ENCODE data around the gene ARHGEF6. TPM values are rescaled to one million over a fixed set of nuclear protein-coding genes. Genes with fewer than 3 reads are reported as not detected.

ARHGEF6 gene
- total and polyA plus RNA-seq, 12 donors: 9.1 to 37.9 (median 25.0) TPM

DNA sequence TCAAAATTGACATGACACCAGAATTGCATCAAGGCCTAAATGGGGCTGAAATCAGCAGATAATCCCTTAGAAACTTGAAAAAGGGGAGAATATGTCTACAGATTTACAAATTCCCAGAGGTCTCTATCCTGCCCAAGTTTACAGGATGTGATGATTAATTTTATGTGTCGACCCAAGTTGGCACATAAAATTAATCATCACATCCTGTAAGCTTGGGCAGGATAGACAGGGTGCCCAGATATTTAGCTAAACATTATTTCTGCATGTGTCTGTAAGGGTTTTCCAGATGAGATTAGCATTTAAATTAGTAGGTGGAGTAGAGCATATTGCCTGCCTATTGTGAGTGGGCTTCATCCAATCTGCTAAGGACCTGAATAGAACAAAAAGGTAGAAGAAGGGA, 52.3 kb downstream of the ARHGEF6 start:
- Histone ChIP-seq H3K27me3 (no peaks in the 10 kb centered on the region), H3K27ac (no peak overlapping the region), H3K9me3 (replicated peaks in 1 of 3) (no peaks in the 10 kb centered on the region), H3K4me3 (no peak overlapping the region), H3K4me1 (replicated peaks in 1 of 2) (no peaks in the 10 kb centered on the region), H3K36me3 (replicated peaks in 1 of 2) (no peaks in the 10 kb centered on the region)
- intact Hi-C loops (cut with DNase I): no loop called here
- WGBS, 4 donors: 33 to 58% (median 54%) methylated on average over 1 of the region's 1 CpG
- DNase-seq: no peak
- TF ChIP-seq POLR2A (IDR thresholded peaks at IDR 0.05) (no peak), CTCF (IDR thresholded peaks at IDR 0.05) (no peak)

DNA sequence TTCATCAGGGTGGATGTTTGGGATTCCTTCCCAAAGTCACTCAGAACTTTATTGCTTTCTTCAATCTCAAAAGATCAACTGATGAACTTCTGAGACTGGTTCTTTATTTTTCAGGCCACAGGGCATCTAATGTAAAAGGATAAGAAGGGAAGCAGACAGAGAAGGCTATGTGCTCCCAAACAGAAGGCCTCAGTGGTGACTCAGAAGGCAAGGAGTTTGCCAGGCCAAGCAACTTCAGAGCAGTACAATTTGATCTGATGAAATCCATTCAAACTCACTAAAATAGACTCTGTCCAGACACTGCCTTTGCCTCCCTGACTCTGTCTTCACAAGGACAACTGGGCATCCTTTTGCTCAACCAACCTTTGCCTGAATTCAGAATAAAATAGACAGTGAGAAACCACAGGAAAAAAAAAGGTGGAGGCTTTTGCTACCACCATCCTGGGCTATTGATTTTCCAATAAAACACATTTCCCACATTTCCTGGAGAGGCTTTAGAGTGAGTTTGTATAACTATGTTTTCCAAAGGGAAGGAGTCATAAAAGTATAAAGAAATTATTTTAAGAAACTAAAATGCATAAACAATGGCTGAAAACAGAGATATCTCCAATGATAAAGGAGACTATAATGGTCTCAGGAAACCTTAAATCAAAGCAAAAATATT, 55.2 kb downstream of the ARHGEF6 start:
- intact Hi-C loops (cut with DNase I): no loop called here
- H3K4me3 ChIP-seq: no peak overlapping the region
- no peak for TF ChIP-seq CTCF (IDR thresholded peaks at IDR 0.05)
- no peak for TF ChIP-seq POLR2A (IDR thresholded peaks at IDR 0.05)
- DNase-seq: peak; percentile 25 to 72 (median 58)
- no peaks in the 10 kb centered on the region for H3K4me1 ChIP-seq (replicated peaks in 1 of 2)
- H3K36me3 ChIP-seq (replicated peaks in 1 of 2): no peaks in the 10 kb centered on the region
- no peaks in the 10 kb centered on the region for H3K27me3 ChIP-seq
- peak overlapping the region in 1 of 5 donors; percentile 11 for H3K27ac ChIP-seq
- no peaks in the 10 kb centered on the region for H3K9me3 ChIP-seq (replicated peaks in 1 of 3)

- intact Hi-C loops (cut with DNase I): no loop called here
- H3K27me3 ChIP-seq: no peaks in the 10 kb centered on the region
- 53 to 82% (median 69%) methylated on average over 2 of the region's 2 CpGs for WGBS, 4 donors
- DNase-seq: no peak
- no peaks in the 10 kb centered on the region for H3K9me3 ChIP-seq (replicated peaks in 1 of 3)
- no peak overlapping the region for H3K4me3 ChIP-seq
- no peak for TF ChIP-seq POLR2A (IDR thresholded peaks at IDR 0.05)
- TF ChIP-seq CTCF (IDR thresholded peaks at IDR 0.05): no peak
- no peak overlapping the region for H3K27ac ChIP-seq
- H3K36me3 ChIP-seq (replicated peaks in 1 of 2): no peaks in the 10 kb centered on the region
- no peaks in the 10 kb centered on the region for H3K4me1 ChIP-seq (replicated peaks in 1 of 2)
Observed at GRCh38 chrX:136718091-136718490, 62.6 kb downstream of the ARHGEF6 start.

DNA sequence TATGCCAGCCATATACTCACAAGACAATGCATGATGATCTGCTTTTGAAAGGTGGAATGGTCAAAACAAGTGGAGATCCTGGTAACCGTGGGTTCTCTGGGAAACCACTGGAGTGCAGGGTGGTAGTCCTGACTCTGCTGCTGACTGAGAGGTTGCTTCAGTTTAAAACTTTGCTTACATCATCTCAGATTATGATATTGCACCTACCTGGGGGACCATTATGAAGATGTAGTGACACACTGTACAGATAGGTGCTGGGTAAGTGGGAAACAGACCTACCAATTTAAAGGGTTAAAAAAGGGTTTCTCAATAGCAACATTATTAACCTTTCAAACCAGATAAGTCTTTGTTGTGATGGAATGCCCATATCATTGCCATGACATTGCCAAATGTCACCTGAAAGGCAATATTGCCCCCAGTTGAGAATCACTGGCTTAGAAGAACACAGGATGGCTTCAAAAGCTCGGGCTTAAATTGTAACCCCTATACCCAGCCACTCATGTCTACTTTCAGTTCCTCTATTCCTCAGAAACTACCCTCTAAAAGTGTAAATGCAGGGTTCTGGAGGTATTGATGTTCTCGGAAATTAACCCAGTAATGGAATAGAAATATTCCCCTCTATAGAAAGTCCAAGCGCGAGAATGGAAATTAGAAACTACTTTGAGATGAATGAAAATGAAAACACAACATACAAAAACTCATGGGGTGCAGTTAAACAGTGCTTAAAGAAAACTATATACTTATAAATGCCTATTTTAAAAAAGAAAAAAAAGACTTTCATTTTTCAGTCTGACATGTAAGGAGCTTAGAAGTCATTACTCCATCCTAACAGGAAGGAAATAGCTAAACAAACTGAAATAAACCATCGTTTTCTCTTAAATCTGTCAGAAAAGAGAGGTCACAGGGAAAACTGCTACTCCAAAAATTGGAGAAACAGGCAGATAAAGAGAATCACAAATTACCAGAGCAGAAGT, 65.8 kb downstream of the ARHGEF6 start:
- no peaks in the 10 kb centered on the region for H3K4me1 ChIP-seq (replicated peaks in 1 of 2)
- intact Hi-C loops (cut with DNase I): no loop called here
- WGBS, 4 donors: 63 to 71% (median 70%) methylated on average over 6 of the region's 6 CpGs

More for the DNA sequence above, 65.8 kb downstream of the ARHGEF6 start:
- no peak for TF ChIP-seq CTCF (IDR thresholded peaks at IDR 0.05)
- TF ChIP-seq POLR2A (IDR thresholded peaks at IDR 0.05): no peak
- no peaks in the 10 kb centered on the region for H3K9me3 ChIP-seq (replicated peaks in 1 of 3)
- H3K4me3 ChIP-seq: no peak overlapping the region
- DNase-seq: no peak
- no peaks in the 10 kb centered on the region for H3K27me3 ChIP-seq
- H3K36me3 ChIP-seq (replicated peaks in 1 of 2): no peaks in the 10 kb centered on the region
- H3K27ac ChIP-seq: peak overlapping the region in 1 of 5 donors; percentile 1

Measured in adrenal gland (tissue), 12 donors.